HG02884 (cell line): ENCODE results near the gene DENND2A.
"Not testable (repeated sequence)": the region's sequence is repeated elsewhere in the genome, so short reads cannot be mapped to it uniquely, and the experiment has no call there.

Experiments
- ATAC-seq: cut with Tn5 transposase; IDR thresholded peaks from one replicate; pipeline ENCODE4 v1.9.1; 2021; ENCODE audit warnings: mild to moderate bottlenecking, moderate library complexity; ENCODE audit not compliant: unreplicated experiment

Gene DENND2A

DNA sequence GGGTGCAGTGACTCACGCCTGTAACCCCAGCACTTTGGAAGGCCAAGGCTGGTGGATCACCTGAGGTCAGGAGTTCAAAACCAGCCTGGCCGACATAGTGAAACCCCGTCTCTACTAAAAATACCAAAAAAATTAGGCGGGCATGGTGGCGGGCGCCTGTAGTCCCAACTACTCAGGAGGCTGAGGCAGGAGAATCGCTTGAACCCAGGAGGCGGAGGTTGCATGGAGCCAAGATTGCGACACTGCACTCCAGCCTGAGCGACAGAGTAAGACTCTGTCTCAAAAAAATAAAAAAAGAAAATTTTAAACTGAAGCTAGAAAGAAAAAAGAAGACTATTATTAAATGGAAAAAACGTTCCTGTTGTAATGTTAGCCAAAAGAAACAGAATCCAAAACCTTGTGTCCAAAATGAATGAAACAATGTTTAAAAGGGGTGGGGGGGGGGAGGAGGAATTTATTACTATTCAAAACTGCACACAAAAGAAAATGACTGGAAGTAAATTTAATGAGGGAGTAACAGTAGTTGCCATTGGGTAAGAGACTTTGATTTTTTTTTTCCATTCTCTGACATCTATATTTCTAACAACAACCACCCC lies 20.6 kb downstream of the DENND2A start:
- ATAC-seq = not testable (repeated sequence)

DNA sequence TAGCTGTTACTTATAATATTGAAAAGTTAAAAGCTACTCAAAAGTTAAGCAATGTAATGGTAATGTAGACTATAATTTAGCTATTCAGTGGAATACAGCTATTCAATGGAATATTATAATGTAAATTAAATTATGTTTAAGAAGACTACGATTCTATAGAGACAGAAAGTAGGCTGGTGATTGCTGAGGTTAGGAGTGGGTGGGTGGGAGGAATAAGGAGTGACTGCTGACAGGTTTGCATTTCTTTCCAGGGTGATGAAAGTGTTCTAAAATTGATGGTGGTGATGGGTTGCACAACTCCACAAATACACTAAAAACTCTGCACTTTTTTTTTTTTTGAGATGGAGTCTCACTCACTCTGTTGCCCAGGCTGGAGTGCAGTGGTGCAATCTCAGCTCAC lies 21.4 kb downstream of the DENND2A start:
- no peak for ATAC-seq

DNA sequence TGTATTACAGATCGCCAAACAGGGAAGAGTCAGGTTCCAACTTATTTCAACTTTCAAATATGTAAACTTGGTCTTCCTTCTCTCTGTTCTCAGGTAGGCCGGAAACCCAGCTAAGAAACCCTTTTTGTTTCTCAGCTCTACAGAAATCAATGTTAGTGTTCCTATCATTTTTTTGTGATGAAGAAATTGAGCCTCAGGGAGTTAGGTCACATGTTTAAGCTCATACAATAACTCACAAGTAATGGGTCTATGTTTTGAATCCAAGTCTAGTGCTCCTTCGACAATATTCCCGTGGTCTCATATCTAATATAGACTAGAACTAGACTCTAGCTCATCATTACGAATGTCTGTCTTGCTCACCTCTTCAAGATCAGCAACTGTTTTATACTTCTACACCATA lies 22.3 kb downstream of the DENND2A start:
- no peak for ATAC-seq

DNA sequence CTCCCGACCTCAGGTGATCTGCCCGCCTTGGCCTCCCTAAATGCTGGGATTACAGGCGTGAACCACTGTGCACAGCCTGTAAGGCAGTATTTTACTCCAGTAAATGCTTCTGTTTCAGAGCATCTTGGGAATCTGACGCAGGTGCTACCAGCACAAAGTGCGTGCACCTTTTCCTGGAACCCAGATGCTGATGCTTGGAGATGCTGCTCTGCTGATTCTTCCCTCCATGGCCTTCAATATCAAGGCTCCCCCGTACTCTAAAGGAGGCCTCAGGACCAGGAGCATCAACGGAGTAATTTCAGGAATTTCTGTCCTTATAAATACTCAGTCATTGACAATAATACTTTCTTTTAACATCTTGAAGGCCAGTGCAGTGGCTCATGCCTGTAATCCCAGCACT lies 23.5 kb downstream of the DENND2A start:
- ATAC-seq = no peak

DNA sequence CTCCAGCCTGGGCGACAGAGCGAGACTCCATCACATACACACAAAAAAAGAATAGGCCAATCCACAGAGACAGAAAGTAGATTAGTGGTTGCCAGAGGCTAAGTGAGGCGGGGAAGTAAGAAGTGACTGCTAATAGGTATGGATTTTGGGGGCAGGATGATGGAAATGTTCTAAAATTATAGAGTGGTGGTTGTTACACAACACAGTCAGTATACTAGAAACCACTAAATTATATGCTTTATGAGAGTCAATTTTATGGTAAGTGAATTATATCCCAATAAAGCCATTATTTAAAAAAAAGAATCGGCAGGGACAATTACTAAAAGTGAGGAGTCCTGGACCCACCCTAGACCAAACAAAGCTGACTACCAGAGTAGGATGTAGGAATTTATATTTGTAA lies 24.3 kb downstream of the DENND2A start:
- ATAC-seq = no peak

DNA sequence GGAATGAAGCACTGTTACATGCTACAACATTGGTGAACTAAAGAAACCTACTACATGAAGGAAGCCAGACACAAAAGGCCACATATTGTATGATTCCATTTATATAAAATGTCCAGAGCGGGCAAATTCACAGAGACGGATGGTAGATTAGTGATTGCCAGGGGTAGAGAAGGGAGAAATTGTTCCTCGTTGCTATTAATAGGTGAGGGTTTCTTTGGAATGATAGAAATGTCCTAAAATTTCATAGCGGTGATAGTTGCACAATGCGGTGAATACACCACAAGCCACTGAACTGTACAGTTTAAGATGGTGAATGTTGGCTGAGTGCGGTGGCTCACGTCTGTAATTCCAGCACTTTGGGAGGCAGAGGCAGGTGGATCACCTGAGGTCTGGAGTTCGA lies 29.0 kb downstream of the DENND2A start:
- no peak for ATAC-seq

DNA sequence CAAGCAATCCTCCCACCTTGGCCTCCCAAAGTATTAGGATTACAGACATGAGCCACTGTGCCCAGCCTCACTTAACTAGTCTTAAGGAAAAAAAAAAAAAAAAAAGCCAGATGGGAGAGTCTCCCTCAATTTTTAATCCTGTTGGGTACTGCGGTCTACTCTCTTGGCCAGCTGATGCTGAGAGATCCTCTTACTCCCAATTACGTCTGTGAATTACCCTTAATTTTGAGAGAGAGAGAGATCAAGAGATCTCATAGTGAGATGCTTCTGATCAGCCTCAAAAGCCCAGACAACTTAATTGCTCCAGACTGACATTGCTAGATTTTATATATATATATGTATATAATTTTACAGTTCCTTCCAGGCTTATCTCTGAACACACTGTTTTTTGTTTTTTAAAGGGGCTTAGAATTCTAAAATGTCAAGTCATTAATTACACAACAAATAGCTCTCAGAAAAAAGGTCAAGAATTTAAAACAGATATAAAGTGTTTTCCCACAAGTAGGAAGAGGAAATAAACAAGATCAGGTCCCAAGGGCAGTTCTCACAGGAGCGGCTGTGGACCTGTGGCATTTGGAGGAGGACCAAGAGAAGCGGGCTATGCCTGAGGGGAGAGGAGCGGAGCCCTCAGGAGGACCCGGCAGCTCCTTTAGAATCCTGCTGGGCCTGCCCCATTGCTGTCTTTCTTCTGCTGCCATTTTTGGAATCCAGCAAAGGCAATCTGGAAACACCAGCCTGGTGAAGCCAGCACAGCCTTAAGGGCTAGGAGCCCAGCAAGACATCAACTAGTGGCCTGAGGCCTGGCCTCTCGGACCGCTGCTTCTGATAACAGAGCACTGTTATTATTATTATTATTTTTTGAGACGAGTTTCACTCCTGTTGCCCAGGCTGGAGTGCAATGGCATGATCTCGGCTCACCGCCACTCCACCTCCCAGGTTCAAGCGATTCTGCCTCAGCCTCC lies 30.1 kb downstream of the DENND2A start:
- no peak for ATAC-seq

DNA sequence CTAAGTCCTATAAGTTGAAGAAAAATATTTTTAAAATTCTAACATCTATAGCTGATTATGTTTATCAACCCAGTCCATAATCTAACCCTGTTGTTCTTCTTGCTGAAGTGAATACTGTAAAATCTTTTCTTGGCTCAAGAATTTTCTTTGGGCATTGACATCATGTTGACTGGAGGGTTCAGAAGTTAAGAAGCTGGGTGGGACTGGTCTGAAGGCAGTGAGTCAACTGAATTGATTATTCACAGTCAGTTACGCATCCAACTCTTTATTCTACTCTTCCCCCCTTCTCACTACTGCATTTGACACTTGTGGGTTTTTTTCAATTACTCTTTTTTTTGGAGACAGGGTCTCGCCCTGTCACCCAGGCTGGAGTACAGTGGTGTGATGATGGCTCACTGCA lies 31.0 kb downstream of the DENND2A start:
- ATAC-seq = no peak

DNA sequence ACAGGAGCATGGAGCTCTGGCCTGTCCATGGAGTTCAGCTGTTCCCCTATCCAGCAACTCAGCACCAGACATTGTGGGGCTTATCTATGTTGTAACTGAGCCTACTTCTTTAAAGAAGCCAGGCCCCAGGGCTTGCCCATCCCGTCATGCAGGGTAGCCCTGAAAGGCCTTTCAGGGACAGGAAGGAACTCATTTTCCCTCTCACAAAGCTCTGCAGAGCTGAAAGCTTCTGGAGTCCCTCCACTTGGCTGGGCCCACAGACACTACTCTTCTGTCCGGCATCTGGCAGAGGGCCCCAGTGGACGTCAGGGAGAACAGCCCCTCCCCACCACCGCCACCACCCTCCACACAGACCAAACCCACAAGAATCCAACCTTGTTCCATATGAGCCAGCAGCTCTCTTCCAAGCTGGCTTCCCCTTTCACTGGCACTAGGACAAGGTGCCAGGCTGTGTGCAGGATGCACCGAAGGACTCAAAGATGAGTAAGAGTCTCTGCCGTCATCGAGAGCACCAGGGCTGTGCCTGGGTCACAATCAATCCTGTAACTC lies 33.1 kb downstream of the DENND2A start:
- ATAC-seq = no peak

DNA sequence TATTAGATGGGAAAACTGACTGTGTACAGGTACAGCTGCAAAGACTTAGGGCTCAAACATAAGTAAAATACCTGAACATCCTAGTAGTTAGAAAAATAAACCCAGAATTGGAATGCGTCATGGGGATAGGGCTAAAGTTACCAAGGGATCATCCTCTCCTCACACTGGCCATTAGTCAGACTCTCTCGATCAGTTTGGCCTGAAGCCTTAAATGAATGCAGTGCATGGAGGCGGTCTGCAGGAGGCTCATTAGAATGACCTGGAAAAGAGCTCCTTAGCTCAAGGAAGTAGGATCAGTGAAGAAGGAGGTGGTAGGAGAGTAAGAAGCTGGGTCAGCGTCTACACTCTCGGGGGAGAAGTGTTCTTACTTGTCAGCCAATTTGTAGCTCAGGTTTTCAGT lies 35.3 kb downstream of the DENND2A start:
- ATAC-seq = no peak

DNA sequence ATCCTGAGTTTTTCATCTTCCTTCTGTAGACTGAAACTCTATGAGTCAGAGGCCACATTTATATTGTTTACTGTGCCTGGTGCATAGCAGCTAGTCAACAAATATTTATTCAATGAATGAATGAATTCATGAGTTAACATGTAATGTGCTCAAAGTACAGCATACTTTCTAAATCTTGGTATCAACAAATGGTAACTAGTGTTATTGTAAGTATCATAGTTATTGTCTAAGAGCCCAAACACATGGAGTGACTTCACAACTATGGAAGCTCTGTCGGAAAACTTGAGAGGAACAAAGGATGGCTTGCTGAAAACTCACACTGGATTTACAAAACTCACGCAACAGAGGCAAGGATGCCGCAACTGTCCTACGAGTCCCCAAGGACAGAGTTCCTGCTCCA lies 35.9 kb downstream of the DENND2A start:
- no peak for ATAC-seq

DNA sequence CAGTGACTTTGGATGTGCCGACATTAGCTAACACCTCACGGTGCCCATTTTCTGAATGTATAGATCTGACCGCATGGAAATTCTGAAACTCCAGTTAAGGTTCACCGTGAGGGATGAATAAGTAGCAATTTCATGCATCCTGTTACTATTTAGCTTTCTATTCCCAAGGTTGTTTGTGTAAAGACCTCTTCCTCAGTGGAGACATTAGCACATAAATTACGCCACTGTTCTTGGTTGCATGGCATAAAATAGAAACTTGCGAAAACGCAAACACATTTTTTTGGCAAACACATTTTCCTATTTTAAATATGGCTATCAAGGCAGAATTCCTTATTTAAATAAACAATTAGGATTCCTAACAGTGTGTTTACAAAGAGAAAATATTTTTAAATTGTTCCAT lies 36.5 kb downstream of the DENND2A start:
- no peak for ATAC-seq

DNA sequence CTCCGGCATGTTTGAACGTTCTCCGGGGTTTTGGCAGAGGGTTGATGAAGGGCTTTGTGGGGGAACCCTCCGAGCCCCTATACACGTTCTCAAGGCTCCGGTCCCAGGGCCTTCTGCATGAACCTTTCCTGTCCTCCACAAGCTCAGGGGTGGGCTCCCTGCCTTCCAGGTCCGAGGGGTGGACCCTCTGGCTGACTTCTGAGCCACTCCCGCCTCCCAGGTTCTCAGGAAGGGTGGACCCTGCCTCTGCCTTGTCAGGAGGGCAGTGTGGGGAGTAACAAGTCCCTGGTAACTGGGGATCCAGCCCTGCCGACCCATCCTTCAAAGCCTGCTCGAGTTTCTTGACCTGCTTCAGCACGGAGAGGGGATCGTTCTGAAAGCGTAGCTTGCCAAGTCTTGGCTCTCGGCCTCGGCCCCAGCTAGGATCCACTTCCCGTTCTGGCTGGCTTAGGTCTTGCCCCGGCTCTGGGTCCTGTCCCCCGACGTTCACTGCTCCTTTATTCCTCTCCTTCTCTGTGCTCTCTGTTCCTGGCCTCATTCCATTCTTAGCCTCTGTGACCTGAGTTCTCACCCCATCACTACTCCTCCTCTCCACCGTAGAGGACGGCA lies 38.9 kb downstream of the DENND2A start:
- no peak for ATAC-seq

DNA sequence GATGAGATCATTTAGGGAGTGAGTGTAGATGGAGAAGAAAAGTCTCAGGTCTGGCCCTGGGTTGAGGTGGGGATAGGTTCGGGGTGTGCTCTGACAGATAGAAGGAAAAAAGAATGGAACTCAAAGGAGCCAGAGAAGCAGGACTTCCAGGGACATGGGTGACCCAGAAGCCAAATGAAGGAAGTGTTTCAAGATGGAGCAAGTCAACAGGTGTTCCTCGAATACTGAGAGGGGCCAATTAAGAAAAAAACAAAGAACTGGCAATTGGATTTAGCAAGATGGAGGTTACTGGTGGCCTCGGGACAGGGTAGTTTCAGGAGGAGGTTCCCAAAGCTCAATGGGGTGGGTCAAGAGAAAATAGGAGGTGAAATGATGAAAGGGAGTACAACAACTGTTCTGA lies 40.3 kb downstream of the DENND2A start:
- ATAC-seq = no peak

DNA sequence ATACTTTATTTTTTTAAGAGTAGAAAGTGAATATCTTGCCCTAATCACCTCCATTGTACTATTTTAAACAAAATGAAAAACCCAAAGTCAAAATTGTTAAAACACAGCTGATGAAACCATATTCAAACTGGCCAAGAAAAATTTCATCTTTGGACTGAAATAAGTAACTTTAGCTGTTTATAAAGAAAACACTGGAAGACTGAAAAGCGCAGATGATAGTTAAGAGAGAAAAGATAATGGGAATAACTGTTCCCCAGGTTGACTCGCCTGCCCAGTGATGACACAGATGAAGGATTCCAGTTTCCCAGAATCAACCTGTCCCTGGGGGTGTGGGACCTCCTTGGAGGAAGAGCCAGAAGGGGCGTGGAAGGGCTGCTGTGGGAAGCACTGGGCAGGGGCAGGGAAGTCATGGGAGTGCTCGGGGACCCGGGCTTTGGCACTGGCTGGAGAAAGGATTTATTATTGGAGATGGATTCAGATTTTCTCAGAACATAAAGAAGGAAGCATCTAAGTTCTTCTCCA lies 43.1 kb downstream of the DENND2A start:
- no peak for ATAC-seq

DNA sequence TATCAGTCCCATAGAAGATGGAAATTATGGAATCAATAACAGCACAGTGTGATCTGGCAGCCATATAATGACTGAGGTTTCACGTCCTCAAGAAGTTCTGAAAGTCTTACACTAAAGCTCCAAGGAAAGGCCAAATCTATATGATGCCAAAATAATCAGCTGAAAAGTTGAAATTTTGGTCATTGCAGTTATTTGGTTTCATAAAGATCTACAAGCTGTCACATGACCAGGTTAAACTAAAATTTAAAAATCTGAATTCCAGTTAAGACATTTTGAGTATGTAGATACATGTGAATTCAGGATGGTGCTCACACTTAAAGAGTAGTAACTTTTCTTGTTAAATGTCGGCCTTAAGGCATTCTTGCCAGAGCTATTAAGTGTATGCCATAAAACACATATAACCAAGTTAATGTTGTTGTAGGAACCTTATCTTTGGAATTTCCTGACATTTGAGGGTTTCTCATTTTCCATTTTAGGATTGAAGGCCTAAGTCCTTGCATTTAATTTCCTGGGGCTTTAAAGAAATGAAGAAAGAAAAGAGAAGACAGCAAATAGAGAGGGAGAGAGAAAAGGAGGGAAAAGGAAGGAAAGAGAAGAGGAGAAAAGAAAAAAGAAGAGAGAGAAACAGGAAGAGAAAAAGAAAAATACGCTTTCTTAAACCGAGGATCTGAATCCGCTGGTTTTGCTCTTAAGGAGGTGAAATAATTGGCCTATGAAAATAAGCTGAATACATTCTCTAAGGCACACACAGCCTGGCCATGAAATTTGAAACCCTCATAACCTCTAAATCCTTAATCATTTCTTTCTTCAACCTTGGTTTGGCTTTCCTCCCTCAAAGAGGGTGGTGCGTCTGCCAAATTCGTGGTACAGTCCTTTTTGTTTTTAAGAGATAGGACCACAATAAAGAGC lies 43.8 kb downstream of the DENND2A start:
- ATAC-seq = no peak

DNA sequence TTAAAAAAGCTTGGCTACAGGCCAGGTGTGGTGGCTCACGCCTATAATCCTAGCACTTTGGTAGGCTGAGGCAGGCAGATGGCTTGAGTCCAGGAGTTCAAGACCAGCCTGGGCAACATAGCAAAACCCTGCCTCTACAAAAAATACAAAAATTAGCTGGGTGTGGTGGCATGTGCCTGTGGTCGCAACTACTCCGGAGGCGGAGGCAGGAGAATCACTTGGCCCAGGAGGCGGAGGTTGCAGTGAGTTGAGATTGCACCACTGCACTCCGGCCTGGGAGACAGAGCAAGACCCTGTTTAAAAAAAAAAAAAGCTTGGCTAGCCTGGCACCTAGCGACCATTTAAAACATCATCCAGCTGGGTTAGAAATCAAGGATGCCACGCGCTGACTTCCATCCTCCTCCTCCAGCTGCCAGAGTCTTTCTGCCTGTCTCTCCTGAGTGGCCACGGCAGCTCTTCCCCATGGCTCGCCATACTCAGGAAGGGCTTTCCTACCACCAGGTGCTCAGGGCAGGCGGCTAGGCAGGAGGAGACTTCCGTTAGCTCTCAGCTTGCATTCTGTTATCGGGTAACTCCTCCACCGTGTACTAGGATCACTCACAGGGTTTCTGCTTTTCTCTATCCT lies 45.0 kb downstream of the DENND2A start:
- no peak for ATAC-seq

DNA sequence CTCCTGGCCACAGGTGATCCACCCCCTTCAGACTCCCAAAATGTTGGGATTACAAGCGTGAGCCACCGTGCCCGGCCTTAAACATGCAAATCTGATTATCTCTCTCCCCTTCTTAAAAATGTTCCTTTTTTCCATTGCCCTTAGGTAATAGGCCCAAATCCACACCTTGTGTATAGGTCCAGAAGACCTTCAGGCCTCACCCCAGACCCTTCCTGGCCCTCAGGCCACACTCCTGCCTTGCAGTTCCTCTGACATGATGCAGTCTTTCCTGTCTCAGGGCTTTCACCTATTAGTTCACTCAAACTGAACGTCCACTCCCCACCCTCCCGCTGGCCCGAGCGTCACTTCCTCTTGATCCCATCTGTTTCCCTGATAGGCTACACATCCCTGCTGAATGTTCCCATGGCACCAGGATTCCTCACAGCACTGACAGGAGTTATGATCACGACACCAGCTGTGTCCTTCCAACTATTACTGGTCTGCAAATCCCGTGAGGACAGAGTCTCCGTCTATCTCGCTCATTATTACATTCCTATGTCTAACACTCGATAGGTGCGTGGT lies 46.4 kb downstream of the DENND2A start:
- ATAC-seq = no peak

DNA sequence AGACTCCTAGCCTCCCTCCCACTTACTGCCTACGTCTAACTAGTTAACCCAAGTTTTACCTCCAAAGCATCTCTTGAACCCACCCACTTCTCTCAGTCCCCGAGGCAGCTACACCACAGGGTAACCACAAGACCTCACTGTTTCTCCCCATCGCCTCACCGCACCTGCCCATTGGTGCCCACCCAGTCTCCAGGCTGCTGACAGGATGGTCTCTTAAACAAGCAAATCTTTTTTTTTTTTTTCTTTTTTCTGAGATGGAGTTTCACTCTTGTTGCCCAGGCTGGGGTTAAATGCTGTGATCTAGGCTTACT lies 47.0 kb downstream of the DENND2A start:
- ATAC-seq = no peak
